ENCODE data around the gene SFRP2.

DNA sequence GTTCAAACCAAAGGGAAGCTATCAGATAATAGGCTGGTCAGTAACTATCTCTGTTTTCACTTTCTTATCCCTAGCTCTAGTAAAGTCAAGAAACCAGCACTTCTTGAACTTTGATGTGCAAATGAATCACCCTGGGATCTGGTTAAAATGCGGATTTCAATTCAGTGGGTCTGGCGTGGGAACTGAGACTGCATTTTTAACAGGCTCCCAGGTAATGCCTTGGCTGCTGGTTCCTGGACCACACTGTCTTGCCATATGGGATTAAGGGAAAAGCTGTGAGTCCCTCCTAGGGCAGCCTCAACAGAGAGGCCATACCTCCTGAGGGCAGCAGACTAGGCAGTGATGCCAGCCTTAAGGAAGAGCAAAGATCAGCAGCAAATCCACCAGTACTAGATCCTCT is 30.7 kb downstream of the SFRP2 start:
- TF ChIP-seq, protein P1, sequence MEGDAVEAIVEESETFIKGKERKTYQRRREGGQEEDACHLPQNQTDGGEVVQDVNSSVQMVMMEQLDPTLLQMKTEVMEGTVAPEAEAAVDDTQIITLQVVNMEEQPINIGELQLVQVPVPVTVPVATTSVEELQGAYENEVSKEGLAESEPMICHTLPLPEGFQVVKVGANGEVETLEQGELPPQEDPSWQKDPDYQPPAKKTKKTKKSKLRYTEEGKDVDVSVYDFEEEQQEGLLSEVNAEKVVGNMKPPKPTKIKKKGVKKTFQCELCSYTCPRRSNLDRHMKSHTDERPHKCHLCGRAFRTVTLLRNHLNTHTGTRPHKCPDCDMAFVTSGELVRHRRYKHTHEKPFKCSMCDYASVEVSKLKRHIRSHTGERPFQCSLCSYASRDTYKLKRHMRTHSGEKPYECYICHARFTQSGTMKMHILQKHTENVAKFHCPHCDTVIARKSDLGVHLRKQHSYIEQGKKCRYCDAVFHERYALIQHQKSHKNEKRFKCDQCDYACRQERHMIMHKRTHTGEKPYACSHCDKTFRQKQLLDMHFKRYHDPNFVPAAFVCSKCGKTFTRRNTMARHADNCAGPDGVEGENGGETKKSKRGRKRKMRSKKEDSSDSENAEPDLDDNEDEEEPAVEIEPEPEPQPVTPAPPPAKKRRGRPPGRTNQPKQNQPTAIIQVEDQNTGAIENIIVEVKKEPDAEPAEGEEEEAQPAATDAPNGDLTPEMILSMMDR (conservative IDR thresholded peaks at IDR 0.05; ENCODE audit: low read depth, low read length), result no peak
- no peak for TF ChIP-seq CHD1 (IDR thresholded peaks at IDR 0.05; ENCODE audit: low read depth, low read length)
